OCI-LY1 (cell line): ENCODE data around the gene OR9A4.

Source experiments
- EZH2 ChIP-seq: fragments of 200-600 bp; sonication (generic), shearing (Covaris generic); IDR thresholded peaks from 2 replicates; pipeline ENCODE4 v1.8.0; 2017; ENCODE audit warnings: borderline replicate concordance, mixed run types, mild to moderate bottlenecking, antibody characterized with exemption, low read length, moderate library complexity, mixed read lengths
- TF ChIP-seq, protein P1 (sequence below): fragments of 200-600 bp; sonication (generic), shearing (Covaris generic); IDR thresholded peaks from 2 replicates; pipeline ENCODE4 v1.5.1; 2017; ENCODE audit warnings: mild to moderate bottlenecking, antibody characterized with exemption, low read length, moderate library complexity, mixed read lengths

DNA sequence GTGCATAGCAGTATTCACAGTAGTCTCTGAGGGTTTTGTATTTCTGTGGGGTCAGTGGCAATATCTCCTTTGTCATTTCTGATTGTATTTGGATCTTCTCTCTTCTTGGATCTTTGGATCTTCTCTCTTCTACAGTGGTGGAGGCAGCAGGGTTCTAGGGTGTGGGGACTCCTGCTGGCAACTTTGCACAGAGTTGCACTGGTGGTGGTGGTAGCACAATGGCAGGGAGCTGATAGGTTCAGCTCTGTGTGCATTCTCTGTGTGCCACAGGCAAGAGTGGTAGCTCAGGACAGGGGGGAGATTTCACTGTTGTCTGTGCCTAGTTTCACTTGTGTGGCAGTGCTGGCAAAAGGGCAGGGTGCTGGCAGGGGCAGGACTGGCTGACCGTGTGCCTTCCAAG is 39.8 kb upstream of the OR9A4 start:
- TF ChIP-seq, protein P1, sequence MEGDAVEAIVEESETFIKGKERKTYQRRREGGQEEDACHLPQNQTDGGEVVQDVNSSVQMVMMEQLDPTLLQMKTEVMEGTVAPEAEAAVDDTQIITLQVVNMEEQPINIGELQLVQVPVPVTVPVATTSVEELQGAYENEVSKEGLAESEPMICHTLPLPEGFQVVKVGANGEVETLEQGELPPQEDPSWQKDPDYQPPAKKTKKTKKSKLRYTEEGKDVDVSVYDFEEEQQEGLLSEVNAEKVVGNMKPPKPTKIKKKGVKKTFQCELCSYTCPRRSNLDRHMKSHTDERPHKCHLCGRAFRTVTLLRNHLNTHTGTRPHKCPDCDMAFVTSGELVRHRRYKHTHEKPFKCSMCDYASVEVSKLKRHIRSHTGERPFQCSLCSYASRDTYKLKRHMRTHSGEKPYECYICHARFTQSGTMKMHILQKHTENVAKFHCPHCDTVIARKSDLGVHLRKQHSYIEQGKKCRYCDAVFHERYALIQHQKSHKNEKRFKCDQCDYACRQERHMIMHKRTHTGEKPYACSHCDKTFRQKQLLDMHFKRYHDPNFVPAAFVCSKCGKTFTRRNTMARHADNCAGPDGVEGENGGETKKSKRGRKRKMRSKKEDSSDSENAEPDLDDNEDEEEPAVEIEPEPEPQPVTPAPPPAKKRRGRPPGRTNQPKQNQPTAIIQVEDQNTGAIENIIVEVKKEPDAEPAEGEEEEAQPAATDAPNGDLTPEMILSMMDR = no peak
- no peak for TF ChIP-seq EZH2
